Upper lobe of right lung (tissue), 1 donor: ENCODE results near the gene GRIN3A. TPM values are rescaled to one million over a fixed set of nuclear protein-coding genes. Genes with fewer than 3 reads are reported as not detected.

Source experiments
- ATAC-seq: fragments of 200-7000 bp; cut with Tn5 transposase; one replicate; pipeline ENCODE4 v1.9.1; 2020; ENCODE audit warnings: mild to moderate bottlenecking, moderate library complexity
- DNase-seq: peaks from one replicate; pipeline ENCODE4 v3.0.0-alpha.2; 2020
- H3K27ac ChIP-seq: fragments of 200-600 bp; one replicate; pipeline ENCODE4 v1.8.0; 2022
- H3K27me3 ChIP-seq: fragments of 200-600 bp; one replicate; pipeline ENCODE4 v1.8.0; 2022; ENCODE audit warnings: mild to moderate bottlenecking
- H3K36me3 ChIP-seq: fragments of 200-600 bp; one replicate; pipeline ENCODE4 v1.8.0; 2022
- H3K4me1 ChIP-seq: fragments of 200-600 bp; one replicate; pipeline ENCODE4 v1.8.0; 2022
- H3K4me3 ChIP-seq: fragments of 200-600 bp; one replicate; pipeline ENCODE4 v1.8.0; 2022; ENCODE audit warnings: mild to moderate bottlenecking
- H3K9me3 ChIP-seq: fragments of 200-600 bp; one replicate; pipeline ENCODE4 v1.8.0; 2022
- intact Hi-C: fragments of 100-400 bp; cut with DNase I; formaldehyde crosslinking; loops from one replicate; pipeline ENCODE4 v1.11.0; 2022
- total RNA-seq: library from RNA; stranded (reverse); fragmentation: NEBNext Ultra II Directional; extraction: Animal tissue kit (Norgen Biotek cat#: 25700); gene quantifications from one replicate; pipeline ENCODE4 v1.2.1, GENCODE V29; 2021
- TF ChIP-seq, protein P1 (sequence below): fragments of 200-600 bp; IDR thresholded peaks from one replicate; pipeline ENCODE4 v1.8.0; 2022; ENCODE audit warnings: antibody characterized with exemption
- donor health status: DM: no; HTN: yes; CAD: no; lungs with severe emphysema.

Gene GRIN3A
- total RNA-seq, 1 donor from 2014 or later = 0.06 TPM

DNA sequence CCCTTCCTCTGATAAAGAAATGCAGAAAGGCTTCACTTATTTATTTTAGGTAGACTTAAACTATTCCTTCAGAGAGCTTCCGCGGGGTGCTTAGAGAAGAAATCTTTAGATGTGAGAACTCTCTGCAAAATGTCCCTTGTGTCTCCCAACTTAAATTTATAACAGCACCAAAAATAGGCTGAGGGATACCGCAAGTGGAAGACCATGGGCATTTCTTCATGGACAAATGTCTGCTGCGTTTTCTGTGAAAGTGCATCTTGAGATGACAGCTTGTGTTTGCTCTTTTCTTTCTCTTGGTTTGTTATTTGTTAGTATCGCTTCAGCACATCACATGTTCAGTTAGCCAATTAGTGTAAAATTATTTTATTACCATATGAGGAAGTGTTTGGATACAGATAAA lies 15.3 kb upstream of the GRIN3A start:
- H3K4me3 ChIP-seq = no peak overlapping the region
- no peaks in the 10 kb centered on the region for H3K27me3 ChIP-seq
- no peak for DNase-seq
- no peaks in the 10 kb centered on the region for H3K4me1 ChIP-seq
- H3K9me3 ChIP-seq = no peaks in the 10 kb centered on the region
- no peaks in the 10 kb centered on the region for H3K36me3 ChIP-seq
- TF ChIP-seq, protein P1, sequence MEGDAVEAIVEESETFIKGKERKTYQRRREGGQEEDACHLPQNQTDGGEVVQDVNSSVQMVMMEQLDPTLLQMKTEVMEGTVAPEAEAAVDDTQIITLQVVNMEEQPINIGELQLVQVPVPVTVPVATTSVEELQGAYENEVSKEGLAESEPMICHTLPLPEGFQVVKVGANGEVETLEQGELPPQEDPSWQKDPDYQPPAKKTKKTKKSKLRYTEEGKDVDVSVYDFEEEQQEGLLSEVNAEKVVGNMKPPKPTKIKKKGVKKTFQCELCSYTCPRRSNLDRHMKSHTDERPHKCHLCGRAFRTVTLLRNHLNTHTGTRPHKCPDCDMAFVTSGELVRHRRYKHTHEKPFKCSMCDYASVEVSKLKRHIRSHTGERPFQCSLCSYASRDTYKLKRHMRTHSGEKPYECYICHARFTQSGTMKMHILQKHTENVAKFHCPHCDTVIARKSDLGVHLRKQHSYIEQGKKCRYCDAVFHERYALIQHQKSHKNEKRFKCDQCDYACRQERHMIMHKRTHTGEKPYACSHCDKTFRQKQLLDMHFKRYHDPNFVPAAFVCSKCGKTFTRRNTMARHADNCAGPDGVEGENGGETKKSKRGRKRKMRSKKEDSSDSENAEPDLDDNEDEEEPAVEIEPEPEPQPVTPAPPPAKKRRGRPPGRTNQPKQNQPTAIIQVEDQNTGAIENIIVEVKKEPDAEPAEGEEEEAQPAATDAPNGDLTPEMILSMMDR = no peak
- no peak overlapping the region for H3K27ac ChIP-seq
- intact Hi-C loops = no loop called here
- ATAC-seq = no peak

DNA sequence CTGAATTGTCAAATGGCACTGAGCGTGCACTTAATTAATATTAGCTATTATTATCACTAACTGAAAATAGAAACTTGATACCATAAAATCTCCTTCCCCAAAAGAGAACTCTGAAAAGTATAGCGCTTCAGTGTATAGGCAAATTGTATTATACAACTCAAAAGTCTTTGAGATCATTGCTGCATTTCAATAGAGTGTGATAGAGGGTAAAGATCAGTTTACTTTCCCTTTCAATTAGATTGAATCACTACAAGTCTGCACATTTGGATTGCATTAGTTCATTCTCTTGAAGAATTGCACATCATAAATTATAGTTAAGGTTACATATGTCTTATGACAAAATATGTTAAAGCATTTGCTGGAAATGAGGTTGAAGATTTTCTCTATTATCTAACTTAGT lies 13.4 kb upstream of the GRIN3A start:
- H3K4me1 ChIP-seq = no peaks in the 10 kb centered on the region
- no peaks in the 10 kb centered on the region for H3K27me3 ChIP-seq
- H3K9me3 ChIP-seq = no peaks in the 10 kb centered on the region
- TF ChIP-seq, protein P1 = no peak
- intact Hi-C loops = no loop called here
- H3K4me3 ChIP-seq = no peak overlapping the region
- H3K27ac ChIP-seq = no peak overlapping the region
- ATAC-seq (no peak), DNase-seq (no peak)
- H3K36me3 ChIP-seq = no peaks in the 10 kb centered on the region

DNA sequence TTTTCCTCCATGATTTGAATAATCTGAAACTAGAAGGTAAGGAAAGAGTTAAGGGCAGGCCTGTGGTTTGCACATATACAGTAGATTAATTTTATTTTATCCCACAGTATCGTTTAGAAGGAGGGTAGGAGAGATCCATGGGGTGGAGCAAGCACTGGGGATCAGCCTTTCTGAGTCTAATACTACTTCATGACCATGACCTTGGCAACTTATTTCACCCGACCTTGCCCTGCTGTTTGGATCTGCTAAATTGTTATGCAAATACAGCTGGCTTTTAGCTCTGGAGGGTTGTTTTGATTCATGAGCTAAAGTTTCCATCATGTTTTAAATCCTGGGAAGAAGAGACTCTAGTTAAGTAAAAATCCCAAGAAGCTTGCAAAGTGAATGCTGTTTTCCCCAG lies 864 bp upstream of the GRIN3A start:
- intact Hi-C loops = no loop called here
- H3K4me3 ChIP-seq = no peak overlapping the region
- no peak overlapping the region for H3K27ac ChIP-seq
- no peaks in the 10 kb centered on the region for H3K36me3 ChIP-seq
- DNase-seq (no peak), ATAC-seq (no peak)
- TF ChIP-seq, protein P1 = no peak
- H3K9me3 ChIP-seq = no peaks in the 10 kb centered on the region
- peaks cover 8% of the 10 kb centered on the region for H3K4me1 ChIP-seq
- H3K27me3 ChIP-seq = peaks cover 53% of the 10 kb centered on the region

DNA sequence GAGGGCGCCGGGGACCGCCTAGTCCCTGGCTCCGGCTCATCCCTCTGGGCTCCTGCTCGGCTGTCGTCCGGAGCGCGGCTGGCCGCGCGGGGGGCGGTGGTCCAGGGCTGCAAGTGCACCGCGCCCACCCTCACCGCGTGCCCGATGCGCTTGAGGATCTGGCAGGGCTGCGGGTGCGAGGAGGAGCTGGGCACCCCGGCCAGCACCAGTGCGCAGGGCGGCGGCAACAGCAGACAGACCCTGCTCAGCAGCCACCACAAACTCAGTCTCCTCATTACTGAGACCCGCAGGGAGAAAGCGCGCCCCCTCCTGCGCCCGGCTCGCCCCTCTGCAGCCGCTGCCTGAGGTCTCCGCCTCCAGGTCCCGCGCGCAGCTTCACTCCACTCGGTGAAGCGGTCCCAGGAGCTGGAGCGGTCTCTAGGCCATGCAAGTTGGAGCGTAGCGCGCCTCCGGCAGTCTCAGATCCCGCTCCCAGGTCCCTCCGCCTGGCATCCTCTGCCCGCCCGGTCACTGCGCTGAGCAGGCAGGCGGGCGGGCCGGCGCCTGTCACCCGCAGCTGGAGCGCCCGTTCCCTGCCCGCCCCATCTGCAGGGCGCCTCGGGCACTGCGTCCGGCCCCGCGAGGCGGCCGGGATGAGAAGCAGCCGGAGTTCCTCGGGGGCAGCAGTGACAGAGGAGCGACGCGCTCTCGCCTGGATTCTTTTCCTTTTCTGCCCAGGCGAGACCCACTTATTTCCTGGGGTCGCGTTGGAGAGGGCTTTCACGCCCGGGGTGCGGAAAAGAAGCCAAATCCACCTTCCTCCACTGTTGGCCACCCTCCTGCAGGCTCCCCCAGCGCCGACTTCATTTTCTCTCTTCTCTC lies 512 bp downstream of the GRIN3A start:
- Histone ChIP-seq H3K27me3 (peaks cover 61% of the 10 kb centered on the region), H3K4me3 (peak overlapping the region; percentile 26), H3K4me1 (peaks cover 8% of the 10 kb centered on the region), H3K36me3 (no peaks in the 10 kb centered on the region), H3K27ac (no peak overlapping the region), H3K9me3 (no peaks in the 10 kb centered on the region)
- TF ChIP-seq, protein P1 = no peak
- peak; percentile 43 for ATAC-seq
- peak; percentile 61 for DNase-seq
- intact Hi-C loops = no loop called here

DNA sequence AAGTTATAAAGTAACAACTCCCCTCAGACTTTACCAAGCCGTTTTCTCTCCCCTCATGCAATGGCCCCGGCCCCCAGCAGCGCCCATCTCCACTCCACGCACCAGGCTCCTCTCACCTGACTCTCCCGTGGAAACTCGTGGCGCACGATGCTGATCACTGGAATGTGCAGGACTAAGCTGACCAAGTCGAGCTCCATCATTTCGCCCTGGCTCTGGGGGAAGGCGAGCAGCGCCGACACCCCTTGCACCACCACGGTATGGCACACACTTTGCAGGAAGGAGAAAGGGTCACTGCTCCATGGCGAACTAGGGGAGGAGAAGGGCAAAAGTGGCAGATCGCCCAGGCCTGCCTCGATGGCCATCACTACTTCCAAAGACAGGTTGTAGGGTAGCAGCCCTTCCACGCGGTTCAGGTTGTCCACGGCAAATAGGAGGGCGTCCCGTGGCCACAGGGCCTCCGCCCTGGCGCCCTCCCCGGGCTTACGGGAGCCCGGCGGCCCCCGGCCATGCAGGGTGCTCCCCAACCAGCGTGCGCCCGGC lies 1.2 kb downstream of the GRIN3A start:
- Histone ChIP-seq H3K27ac (no peak overlapping the region), H3K4me3 (no peak overlapping the region), H3K36me3 (no peaks in the 10 kb centered on the region), H3K9me3 (no peaks in the 10 kb centered on the region), H3K4me1 (peaks cover 8% of the 10 kb centered on the region), H3K27me3 (peaks cover 62% of the 10 kb centered on the region)
- ATAC-seq = no peak
- intact Hi-C loops = no loop called here
- TF ChIP-seq, protein P1 = no peak
- DNase-seq = peak; percentile 59
